NCI-H82 (cell line): ENCODE data around the gene ADRM1.

ENCODE experiments used
- DNase-seq: peaks from one replicate; lab custom pipeline; 2025; lab: John Stamatoyannopoulos, UW

ADRM1 gene

DNA sequence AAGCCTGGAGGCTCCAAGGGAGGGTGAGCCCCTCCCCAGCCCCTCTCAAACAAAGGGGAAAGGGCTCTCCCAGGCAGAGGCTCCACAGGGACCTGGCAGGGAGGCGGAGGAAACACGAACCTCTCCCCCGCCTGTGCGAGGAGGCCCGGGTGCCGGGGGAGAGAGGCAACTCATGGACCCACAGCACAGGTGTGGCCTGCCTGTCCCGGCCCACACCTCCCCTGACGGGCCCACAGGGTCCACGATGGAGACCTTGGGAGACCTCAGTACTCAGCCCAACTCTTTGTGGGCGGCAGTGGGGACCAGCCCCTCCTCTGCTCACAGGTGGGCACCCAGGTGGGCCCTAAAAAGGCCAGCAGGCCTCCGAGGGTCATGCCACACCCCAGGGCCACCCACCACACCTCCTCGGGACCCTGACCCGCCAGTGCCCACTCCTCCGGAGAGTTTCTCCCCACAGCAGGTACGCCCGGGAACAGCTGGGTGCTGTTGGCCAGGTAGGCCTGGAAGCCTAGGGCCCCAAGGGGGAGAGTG, 52.1 kb downstream of the ADRM1 start:
- DNase-seq: no peak

DNA sequence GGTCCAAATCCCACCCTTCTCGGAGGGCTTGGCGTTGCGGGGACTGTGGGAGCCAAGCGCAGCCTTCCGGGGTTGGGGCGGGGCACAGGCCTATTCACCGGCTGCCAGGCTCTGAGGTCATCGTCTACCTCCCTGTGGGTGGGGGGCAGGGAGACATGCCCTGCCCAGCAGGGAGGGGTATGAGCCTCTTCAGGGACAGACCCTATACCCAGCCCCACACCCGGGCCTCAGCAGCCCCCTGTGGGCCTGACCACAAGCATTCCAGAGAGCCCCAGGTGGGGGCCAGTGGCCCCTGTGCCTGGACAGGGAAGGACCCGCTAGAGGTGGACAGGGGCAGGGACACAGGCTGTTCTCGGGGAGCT, 52.7 kb downstream of the ADRM1 start:
- peak; percentile 66 for DNase-seq

DNA sequence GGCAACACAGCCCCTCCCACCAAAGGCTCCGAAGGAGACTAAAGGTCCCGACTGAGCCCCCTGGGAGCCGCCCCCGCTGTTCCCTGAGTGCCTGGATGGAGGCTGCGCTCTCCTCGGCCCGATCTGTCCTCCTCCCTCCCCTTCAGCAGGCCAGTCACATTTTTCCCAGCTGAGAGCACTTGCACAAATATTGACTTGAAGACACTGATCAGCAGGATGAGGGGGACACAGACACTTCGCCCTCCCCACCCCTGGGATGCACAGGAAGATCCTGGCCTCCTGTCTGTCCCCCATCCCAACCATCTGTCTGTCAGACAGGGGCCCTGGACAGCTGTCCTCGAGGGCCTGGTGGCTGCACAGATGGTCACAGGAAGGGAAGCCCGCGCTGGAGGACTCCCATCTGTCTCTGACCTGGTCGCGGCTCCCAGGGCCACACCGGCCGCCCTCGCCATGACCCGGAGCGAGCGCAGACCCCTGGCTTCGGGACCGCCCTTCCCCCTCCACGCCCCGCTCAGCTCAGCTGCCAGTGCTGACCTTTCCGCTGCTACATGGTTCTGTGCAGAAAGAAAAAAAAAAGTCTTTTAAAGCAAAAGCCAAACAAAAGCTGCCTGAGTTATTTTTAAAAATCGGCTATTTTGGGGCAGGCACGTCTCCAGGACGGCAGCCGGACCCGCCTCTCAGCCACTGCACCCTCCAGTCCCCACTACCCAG, 53.2 kb downstream of the ADRM1 start:
- DNase-seq: peak; percentile 85

DNA sequence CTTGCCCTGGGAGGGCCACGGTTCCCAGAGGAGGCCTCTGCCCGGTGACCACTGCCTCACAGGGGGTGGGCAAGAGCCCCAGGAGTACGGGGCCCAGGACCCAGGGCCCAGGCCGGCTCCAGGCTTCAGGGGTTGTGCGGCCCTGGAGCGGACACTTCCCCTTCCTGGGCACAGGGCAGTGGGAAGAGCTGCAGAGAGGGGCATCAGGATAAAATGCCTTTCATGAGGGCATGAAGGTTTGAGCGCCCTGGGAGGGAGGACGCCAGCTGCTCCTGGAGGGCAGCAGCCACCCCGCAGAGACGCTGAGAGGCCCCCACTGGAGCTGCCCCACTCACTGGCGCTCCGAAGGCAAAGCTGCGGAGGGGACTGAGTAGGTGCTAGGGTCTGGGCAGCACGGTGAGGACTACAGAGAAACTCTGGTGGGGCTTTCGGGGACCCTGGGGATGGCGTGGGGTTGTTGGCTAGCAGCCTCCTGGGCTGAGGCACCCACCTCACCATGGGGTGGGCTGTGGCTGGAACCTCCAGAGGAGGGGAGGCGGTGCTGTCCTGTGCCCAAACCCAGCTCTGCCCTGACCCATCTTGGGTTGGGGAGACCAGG, 53.9 kb downstream of the ADRM1 start:
- DNase-seq: no peak

DNA sequence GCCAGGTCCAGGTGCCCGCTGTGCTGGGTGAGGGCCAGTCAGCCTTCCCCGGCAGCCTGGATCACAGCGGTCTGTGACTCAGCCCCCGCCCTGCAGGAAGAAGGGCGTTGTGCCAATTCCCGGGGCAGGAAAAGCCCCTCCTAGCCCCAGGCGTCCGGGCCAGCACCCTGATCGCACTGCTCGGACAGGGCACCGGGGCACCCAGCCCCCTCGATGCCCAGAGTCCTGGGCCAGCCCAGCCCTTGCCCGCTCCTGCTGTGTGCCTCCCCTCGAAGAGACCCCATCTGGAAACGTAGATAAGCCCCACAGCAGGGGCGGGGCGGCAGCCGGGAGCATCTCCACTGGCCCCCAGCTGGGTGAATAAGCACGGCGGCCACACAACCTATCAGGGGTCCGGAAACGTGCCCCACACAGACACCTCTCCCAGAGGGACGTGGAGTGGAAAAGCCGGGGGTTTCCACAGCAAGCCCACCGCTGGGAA, 54.4 kb downstream of the ADRM1 start:
- DNase-seq: peak; percentile 56

DNA sequence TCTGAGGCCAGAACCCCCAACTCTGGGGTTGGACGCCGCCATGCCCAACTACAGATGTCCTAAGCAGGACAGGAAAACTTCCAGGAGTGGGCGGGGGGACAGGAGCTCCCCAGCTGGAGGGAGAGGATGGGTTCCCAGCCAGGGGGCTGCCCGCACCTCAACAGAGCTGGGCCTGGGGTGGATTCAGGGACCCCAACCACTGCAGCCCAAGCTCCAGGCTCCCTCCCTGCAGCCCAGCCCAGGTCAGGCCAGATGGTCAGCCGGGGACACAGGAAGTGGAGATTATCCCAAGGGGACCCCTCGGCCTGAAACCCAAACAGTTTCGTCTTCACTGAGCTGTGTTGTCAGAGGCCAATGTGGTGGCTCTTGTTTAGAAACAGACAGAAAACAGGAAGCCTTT, 54.9 kb downstream of the ADRM1 start:
- DNase-seq: no peak
